HK-2 (cell line): ENCODE data around the gene VPS11.
A peak's percentile ranks its signal among the peaks of the same experiment; 100 is the strongest.
"Not testable (repeated sequence)": the region's sequence is repeated elsewhere in the genome, so short reads cannot be mapped to it uniquely, and the experiment has no call there.

Experiments used
- DNase-seq: peaks from one replicate; pipeline ENCODE4 v3.0.0-alpha.2; 2018; ENCODE audit not compliant: unreplicated experiment

The VPS11 gene

DNA sequence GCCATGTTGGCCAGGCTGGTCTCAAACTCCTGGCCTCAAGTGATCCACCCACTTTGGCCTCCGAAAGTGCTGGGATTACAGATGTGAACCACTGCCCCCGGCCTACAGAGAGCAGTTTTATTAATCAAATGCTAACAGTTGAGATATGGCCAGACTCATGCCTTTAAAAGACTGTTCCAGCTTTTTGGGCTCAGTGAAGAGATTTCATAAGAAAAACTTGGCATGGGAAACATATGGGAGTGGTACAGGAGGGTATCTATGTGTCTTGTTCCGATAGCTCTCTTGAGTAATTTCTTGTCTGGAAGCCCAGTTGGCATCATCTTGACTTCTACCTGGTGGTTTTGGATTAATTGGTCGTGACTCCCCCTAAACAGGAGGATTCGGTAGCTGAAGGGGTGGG is 28.7 kb upstream of the VPS11 start:
- no peak for DNase-seq

DNA sequence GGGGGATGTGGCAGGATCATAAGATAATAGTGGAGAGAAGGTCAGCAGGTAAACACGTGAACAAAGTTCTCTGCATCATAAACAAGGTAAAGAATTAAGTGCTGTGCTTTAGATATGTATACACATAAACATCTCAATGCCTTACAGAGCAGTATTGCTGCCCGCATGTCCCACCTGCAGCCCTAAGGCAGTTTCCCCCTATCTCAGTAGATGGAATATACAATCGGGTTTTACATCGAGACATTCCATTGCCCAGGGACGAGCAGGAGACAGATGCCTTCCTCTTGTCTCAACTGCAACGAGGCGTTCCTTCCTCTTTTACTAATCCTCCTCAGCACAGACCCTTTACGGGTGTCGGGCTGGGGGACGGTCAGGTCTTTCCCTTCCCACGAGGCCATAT is 28.1 kb upstream of the VPS11 start:
- DNase-seq, result not testable (repeated sequence)

DNA sequence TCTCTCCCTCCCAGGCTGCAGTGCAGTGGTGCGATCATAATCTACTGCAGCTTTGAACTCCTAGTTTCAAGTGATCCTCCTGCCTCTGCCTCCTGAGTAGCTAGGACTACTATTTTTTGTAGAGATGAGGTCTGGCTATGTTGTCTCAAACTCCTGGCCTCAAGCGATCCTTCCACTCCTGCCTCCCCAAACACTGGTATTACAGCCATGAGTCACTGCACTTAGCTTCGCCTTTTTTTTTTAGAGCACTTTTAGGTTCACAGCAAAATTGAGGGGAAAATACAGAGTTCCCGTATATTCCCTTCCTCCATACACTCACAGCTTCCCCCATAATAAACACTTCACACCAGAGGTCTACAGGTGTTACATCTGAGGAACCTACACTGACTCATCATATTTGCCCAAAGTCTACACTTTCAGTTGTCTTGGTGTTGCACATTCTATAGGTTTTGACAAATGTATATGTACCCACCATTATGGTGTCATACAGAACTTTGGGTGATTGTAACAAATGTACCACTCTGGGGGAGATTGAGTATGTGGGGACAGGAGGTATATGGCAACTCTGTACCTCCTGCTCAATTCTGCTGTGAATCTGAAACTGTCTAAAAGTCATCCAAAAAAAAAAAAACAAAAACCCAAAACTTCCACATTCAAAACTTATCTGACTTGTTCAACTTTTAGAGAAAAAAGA is 25.6 kb upstream of the VPS11 start:
- no peak for DNase-seq

DNA sequence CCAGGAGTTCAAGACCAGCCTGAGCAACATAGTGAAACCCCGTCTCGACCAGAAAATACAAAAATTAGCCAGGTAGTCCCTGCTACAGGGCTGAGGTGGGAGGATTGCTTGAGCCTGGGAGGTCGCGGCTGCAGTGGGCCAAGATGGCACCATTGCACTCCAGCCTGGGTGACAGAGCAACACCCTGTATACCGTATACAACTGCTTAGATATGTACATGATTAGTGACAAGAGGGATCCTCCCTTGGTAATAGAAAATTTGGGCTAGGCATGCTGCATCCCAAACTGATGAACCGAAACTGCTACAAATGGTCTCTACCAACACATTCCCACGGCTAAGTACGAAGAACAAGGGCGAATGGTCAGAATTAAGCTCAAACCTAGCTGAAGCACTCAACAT is 24.7 kb upstream of the VPS11 start:
- no peak for DNase-seq

DNA sequence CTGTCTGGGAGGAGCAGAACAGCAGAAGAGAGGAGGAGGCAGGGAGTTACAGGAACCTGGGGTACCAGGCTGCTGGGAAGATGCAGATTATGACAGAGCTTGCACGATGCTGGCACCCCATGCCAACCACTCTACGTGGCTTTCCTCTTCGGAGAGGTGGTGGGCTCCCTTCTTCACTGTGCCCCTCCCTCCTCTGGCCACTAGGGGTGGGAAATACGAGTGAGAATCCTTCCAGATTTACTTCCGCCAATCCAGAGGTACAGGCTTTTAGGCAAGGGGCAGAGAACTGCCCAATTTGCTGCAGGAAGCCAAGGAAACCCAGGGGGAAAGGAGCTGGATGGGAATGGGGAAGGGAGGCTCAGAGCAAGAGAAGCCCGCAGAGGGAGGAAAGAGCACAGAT is 22.9 kb upstream of the VPS11 start:
- DNase-seq, result no peak

DNA sequence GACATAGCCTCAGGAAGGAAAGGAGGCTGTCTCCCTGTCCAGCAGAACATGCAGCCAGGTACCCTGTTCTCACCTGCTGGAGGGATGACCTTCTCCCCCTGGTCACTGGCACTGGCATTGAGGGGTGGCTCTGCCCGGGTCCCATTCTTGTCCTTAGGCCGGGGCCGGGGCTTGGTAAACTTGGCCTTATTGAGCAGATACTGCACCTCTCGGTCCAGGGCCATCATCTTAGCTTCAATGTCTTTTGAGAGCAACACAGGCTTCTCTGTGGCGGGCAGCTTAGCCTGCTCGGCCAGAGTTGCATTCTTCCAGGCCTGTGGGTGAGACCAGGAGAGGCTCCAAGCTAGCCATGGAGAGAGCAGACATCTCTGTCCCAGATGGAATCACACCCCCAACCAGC is 21.1 kb upstream of the VPS11 start:
- no peak for DNase-seq

DNA sequence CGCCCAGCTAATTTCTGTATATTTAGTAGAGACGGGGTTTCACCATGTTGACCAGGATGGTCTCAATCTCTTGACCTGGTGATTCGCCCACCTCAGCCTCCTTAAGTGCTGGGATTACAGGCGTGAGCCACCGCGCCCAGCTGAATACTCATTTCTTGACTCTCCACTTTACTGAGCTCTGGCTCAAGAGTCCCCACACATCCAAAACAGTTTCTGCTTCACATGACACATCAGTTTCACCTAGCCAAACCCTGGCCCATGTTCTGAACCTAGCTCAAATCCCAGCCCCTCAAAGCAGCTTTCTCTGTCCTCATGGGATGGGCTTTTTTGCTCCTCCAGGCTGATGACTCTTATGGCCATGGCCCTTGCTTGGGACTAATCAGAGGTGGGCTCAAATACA is 20.4 kb upstream of the VPS11 start:
- no peak for DNase-seq

DNA sequence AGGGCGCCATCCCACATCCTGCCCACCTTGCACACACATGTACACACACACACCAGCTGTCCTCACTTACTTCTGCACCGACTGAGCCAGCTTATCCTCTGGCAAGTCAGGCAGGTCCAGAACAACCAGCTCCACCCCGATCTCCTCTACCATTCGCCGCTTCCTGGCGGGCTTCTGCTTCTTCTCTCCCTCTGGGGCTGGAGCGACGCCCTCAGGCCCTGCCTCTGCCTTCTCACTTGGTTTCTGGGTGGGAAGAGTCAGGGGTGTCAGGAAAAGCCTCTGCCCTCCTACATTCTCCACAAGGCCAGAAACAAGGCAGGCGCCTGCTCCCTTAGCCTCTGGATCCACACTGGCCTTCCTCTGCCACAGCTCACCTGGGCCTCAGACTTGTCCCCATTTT is 19.0 kb upstream of the VPS11 start:
- no peak for DNase-seq

DNA sequence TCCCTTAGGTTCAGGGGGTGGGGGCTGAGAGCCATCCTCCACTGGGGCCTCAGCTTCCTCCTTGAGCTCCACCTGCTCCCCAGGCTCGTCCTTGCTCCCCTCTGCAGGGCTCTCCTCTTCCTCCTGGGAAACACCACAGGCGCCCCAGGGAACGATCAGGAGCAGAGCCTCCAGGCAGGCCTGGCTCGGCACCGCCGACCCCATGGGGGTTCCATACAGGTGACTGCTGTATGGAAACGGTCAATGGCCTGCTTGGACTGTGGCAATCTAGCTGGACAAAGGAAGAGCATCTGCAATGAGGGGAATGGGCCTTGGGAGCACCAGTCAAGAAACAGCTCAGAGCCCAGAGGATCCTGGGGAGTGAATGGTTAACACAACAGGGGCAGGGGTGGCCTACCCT is 18.5 kb upstream of the VPS11 start:
- no peak for DNase-seq

DNA sequence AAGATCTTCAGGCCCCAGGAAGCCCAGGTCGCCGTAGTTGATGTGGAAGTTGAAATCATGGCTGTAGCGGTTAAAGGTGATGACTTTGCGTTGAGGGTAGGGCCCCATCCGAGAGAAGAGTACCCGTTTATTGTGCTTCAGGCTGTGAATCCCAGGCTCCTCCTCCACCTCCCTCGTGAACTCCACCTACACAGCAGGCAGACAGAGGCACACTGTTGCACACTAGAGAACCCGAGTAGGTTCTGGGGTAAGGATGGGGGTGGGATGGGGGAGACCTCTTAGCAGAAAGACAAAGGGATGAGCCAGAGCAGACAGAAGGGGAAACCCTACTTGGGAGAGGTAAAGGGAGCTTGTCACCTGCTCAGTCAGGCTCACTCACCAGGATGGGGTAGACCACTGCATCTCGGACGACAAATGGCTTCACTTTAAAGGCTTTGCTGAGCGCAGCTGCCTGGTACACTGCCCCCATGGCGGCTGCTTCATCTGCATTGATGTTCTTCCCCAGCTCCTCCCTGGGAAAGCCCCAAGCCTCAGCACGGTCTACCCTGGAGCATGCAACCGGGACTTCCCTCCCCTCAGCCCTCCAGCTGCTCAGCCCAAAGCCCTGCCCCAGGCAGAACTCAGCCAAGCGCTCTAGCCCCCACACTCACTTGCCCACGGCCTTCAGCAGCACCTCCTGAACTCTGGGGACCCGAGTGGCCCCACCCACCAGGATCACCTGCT is 16.0 kb upstream of the VPS11 start:
- no peak for DNase-seq

DNA sequence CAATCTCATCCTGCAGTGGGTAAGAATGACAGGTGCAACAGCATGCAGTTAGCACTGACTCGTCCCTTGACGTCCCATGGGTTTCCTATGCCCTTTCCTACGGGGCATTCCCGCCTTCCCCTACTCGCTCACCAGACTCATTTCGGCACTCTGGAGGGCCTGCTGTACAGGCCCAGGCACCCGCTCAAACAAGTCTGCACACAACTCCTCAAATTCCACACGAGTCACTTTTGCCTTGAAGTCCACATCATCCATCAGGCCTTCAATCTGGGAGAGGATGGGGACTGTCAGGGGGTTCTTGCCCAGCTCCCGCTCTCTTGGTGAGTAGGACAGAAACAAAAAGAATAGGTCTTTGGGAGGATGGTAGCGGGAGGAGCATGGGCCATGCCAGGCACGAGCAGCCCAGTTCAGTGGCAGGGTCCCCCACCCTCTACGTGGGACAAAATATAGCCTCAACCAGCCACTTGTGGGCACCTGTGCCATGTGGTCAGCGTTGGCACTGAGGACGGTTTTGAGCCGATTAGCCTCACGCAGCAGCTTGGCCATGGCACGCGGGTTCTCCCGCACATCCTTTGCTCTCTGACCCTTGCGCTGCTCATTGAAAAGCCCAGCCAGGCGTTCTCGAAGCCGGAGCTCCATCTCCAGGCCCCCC is 15.3 kb upstream of the VPS11 start:
- DNase-seq, result no peak

DNA sequence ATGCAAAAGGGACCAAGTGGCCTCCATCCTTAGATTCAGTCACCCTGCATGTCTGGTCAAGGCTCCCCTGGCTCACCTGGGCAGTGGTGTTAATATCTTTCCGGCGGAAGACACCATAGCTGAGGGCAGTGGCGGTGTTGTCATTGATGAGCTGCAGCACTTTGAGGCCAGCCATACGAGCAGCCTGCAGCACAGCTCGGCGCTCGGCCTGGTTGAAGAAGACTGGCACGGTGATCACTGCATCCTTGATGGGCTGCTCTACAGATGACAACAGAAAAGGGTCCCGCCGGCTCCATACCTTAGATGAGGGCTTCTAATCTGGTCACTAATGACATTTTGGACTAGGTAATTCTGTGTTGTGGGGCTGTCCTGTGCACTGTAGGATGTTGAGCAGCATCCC is 13.2 kb upstream of the VPS11 start:
- DNase-seq, result no peak

DNA sequence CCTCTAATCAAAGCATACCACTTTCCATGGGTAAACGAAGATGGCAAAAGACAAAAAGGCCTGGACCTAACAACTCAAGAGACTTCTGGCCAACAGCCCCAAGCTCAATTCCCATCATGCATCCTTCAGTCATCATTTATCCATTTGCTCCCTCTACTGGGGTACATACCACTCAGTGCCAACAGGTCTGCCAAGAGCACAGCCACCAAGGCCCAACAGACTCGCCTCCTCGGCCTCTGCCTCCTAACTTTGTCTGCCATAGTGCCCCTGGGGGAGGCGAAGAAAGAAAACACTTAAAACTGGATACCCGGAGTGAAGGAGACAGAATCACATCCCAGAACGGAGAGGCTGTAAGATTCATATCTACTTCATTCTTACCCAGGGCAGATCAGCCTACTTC is 11.7 kb upstream of the VPS11 start:
- peak; percentile 13 for DNase-seq

DNA sequence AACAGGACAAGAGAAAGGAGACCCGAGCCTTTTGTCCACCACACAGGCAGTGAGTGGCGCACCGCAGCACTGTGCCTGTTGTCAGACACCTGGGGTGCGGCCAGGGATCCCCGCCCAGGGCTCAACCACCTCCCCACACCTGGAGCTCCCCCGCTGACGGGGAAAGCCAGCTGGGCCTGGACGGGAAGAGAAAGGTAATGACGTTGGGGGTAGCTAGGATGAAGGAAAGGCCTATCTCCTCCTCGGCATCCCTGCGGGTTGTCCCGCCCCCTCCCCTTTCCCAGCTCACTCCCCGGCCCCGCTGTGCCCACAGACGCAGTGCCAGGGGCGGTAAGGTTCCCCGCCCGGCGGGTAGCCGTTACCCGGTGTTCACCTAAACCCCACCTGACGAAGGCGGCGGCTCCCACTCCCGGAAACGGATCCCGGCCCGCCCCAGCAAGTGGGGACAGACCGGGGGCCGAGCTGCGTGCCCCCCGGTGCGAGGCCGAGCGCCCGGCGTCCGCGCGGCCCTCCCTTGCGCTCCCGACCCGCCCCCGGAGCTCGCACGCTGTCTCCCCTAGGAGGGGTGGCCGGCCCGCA is 11.1 kb upstream of the VPS11 start:
- DNase-seq, result no peak

DNA sequence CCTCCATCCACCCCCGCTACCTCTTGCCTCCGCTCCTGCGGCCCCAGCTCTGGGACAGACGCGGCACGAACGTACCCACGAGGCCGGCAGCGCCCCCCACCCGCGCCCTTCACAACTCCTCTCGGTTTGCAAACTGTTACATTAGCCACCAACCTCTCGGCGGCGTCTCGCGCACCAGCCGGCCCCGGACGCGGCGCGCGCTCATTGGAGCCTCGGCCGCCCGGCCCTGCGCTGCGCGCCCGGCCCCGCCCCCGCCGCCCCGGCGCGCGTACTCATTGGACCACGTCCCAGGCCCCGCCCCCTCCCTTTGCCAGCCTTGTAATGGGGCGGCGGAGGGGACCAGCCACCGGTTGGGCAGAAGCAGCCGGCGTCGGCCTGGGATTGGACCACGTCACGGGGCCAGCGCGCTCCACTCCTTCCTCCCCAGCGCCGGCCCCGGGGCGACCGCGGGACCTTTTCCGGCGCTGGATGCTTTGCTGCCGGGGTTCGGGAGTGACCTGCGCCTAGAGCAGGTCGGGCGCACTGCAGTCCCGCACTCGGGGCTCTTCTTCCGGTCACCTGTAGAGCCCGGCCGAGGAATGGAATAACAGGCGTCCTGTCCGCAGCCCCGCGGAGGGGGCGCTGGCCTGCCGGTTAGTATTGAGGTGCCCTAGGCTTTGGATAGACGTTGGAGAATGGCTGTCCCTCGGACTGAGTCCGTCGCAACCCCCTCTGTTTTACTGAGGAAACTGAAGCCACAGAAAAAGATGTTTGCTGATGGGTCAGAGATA is 10.4 kb upstream of the VPS11 start, which contains the start of gene HYOU1:
HYOU1 (minus strand) TSS at position 206 of the 770 bp plus-strand sequence. CDS start 1,045 bp downstream, outside the sequence.
- peak; percentile 94 for DNase-seq

DNA sequence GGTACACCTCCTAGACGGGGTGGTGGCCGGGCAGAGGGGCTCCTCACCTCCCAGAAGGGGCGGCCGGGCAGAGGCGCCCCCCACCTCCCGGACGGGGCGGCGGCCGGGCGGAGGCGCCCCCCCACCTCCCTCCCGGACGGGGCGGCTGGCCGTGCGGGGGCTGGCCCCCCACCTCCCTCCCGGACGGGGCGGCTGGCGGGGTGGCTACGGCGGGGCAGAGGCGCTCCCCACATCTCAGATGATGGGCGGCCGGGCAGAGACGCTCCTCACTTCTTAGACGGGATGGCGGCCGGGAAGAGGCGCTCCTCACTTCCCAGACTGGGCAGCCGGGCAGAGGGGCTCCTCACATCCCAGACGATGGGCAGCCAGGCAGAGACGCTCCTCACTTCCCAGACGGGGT is 8.5 kb upstream of the VPS11 start:
- DNase-seq, result not testable (repeated sequence)

DNA sequence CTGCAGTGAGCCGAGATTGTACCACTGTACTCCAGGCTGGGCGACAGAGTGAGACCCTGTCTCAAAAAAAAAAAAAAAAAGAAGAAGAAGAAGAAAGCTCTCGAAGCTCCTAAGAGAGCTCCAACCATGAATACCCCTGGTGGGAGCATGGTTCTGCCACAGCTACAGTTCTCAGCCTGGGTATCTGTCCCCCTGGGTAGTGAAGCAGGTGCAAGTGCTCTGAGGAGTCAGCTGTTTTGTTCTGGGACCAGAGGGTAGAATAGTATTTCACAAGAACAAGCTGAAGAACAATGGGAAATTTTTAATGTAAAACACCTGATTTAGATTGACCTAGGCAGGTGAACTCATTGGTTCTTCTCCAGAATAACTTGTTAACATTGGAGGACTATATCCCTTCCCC is 6.4 kb upstream of the VPS11 start:
- DNase-seq, result no peak

DNA sequence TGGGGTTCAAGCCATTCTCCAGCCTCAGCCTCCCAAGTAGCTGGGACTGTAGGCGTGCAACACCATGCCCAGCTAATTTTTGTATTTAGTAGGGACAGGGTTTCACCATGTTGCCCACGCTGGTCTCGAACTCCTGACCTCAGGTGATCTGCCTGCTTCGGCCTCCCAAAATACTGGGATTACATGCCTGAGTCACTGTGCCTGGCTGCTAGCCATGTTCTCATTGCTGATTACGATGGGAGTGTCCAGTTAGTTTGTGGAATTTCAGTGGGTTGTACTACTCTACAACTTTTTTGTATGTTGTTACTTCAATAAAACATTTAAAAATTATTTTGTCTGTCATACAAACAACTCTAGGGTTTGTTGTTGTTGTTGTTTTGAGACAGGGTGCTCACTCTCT is 4.8 kb upstream of the VPS11 start:
- DNase-seq, result no peak

DNA sequence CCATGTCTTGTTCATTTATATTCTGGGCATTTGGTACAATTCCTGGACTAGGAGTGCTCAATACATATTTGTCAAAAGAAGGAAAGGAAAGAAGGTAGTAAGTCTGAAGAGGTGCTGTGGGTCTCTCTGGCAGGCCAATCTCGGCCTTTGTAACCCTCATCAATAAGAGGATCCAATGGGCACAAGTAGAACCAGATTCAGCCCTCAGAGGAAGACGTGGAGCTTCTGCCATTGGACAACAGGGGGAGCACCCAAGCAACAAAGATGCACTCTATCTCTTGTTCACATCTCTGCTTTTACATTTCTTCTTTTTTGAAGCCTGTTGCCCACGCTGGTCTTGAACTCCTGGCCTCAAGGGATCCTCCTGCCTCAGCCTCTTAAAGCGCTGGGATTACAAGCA is 2.2 kb upstream of the VPS11 start:
- DNase-seq, result no peak

DNA sequence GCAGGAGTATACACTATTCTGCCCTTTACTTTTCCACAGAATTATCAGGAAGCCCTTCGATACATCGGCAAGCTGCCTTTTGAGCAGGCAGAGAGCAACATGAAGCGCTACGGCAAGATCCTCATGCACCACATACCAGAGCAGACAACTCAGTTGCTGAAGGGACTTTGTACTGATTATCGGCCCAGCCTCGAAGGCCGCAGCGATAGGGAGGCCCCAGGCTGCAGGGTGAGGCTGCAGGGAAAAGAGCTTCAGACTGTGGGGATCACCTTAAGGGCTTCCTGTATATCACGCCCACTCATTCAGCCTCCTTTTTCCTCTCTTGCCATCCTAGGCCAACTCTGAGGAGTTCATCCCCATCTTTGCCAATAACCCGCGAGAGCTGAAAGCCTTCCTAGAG is 10.2 kb downstream of the VPS11 start:
- DNase-seq, result no peak

DNA sequence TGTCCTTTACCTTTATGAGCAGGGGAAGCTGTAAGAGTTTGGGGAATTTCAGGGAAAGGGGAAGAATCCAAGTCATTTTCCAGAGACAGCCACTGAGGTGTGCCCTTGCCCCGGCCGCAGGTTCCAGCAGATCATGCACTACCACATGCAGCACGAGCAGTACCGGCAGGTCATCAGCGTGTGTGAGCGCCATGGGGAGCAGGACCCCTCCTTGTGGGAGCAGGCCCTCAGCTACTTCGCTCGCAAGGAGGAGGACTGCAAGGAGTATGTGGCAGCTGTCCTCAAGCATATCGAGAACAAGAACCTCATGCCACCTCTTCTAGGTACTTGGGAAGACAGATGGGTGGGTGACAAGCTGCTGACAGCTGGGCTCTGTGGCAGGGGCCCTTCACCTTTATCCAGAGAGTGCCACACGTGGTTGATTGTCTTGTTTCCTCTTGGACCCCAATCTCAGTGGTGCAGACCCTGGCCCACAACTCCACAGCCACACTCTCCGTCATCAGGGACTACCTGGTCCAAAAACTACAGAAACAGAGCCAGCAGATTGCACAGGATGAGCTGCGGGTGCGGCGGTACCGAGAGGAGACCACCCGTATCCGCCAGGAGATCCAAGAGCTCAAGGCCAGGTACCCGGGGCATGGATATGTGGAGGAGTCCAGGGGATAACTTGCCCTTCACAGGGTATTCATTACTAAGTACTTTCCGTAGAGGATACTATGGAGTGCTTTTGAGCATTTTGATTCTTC is 11.2 kb downstream of the VPS11 start:
- DNase-seq, result no peak
